Mesenchymal stem cell (in vitro differentiated cells and primary cell): ENCODE results near the gene PIMREG.

Experiments
- DNase-seq: peaks from one replicate; pipeline ENCODE4 v3.0.0-alpha.2; 2013
- H2AFZ ChIP-seq: one replicate; pipeline ENCODE4 v1.6.1; 2013; ENCODE audit warnings: low read depth, mild to moderate bottlenecking, control low read depth, inconsistent platforms, low read length, moderate library complexity
- H2AK5ac ChIP-seq: 2 replicates; pipeline ENCODE4 v1.6.1; 2013; ENCODE audit warnings: low read length, moderate library complexity, mild to moderate bottlenecking, inconsistent platforms; ENCODE audit not compliant: severe bottlenecking
- H2BK120ac ChIP-seq: one replicate; pipeline ENCODE4 v1.6.1; 2013; ENCODE audit warnings: low read depth, mild to moderate bottlenecking, inconsistent platforms, low read length, moderate library complexity
- H2BK12ac ChIP-seq, 2 experiments: one replicate each; pipeline ENCODE4 v1.6.1; 2013; ENCODE audit warnings: inconsistent platforms in 2 of 2, low read length in 2 of 2, mild to moderate bottlenecking in 2 of 2, moderate library complexity in 2 of 2, control low read depth in 1 of 2
- H2BK15ac ChIP-seq: one replicate; pipeline ENCODE4 v1.6.1; 2013; ENCODE audit warnings: mild to moderate bottlenecking, low read depth, inconsistent platforms; ENCODE audit not compliant: poor library complexity, severe bottlenecking
- H2BK5ac ChIP-seq: 2 replicates; pipeline ENCODE4 v1.6.1; 2013; ENCODE audit warnings: low read depth, mild to moderate bottlenecking, low read length, control low read depth, inconsistent platforms; ENCODE audit not compliant: poor library complexity, severe bottlenecking
- H3K14ac ChIP-seq, 2 experiments: one replicate each; pipeline ENCODE4 v1.6.1; 2013; ENCODE audit warnings: inconsistent platforms in 2 of 2, low read length in 2 of 2, control low read depth in 1 of 2, mild to moderate bottlenecking in 1 of 2, moderate library complexity in 1 of 2
- H3K18ac ChIP-seq, 2 experiments: one replicate each; pipeline ENCODE4 v1.6.1; 2013; ENCODE audit warnings: inconsistent platforms in 2 of 2, low read length in 2 of 2, control low read depth in 1 of 2, low read depth in 1 of 2, mild to moderate bottlenecking in 1 of 2
- H3K23ac ChIP-seq, 2 experiments: one replicate each; pipeline ENCODE4 v1.6.1; 2013; ENCODE audit warnings: inconsistent platforms in 2 of 2, low read length in 2 of 2, mild to moderate bottlenecking in 2 of 2, moderate library complexity in 2 of 2, control low read depth in 1 of 2
- H3K27ac ChIP-seq: 2 replicates; pipeline ENCODE4 v1.5.1; 2013; ENCODE audit warnings: mild to moderate bottlenecking, moderate library complexity, low read length, control low read depth, inconsistent platforms; ENCODE audit not compliant: poor library complexity, severe bottlenecking
- H3K27me3 ChIP-seq, 2 experiments: 2 replicates each; pipeline versions ENCODE4 v1.6.1 to v1.7.0; 2013; ENCODE audit warnings: low read length in 2 of 2, mild to moderate bottlenecking in 2 of 2, moderate library complexity in 2 of 2, control low read depth in 1 of 2, inconsistent platforms in 1 of 2; ENCODE audit not compliant: control insufficient read depth in 1 of 2, insufficient read depth in 1 of 2
- H3K36me3 ChIP-seq, 2 experiments: 2 replicates each; pipeline versions ENCODE4 v1.6.1 to v1.7.0; 2013; ENCODE audit warnings: low read length in 2 of 2, control low read depth in 1 of 2, inconsistent platforms in 1 of 2, low read depth in 1 of 2, mild to moderate bottlenecking in 1 of 2; ENCODE audit not compliant: insufficient read depth in 2 of 2, control insufficient read depth in 1 of 2
- H3K4ac ChIP-seq, 2 experiments: one replicate each; pipeline ENCODE4 v1.6.1; 2013; ENCODE audit warnings: inconsistent platforms in 2 of 2, low read length in 2 of 2, mild to moderate bottlenecking in 2 of 2, moderate library complexity in 2 of 2, control low read depth in 1 of 2, low read depth in 1 of 2
- H3K4me1 ChIP-seq: 2 replicates; pipeline ENCODE4 v1.6.1; 2013; ENCODE audit warnings: low read depth, low read length, control low read depth; ENCODE audit not compliant: control insufficient read depth, insufficient read depth
- H3K4me2 ChIP-seq: 2 replicates; pipeline ENCODE4 v1.6.1; 2013; ENCODE audit warnings: low read length, mild to moderate bottlenecking, inconsistent platforms; ENCODE audit not compliant: poor library complexity, severe bottlenecking
- H3K4me3 ChIP-seq, 2 experiments: 2 replicates each; pipeline versions ENCODE4 v1.5.1 to v1.7.0; 2013; ENCODE audit warnings: low read length in 2 of 2, mild to moderate bottlenecking in 2 of 2, control low read depth in 1 of 2, low read depth in 1 of 2; ENCODE audit not compliant: insufficient read depth in 1 of 2
- H3K79me1 ChIP-seq: replicated peaks from 2 replicates; pipeline ENCODE4 v1.6.1; 2013; ENCODE audit warnings: mild to moderate bottlenecking, control low read depth, low read length, inconsistent platforms; ENCODE audit not compliant: poor library complexity, severe bottlenecking
- H3K9ac ChIP-seq: 2 replicates; pipeline ENCODE4 v1.7.0; 2013; ENCODE audit warnings: mild to moderate bottlenecking, low read length, moderate library complexity
- H3K9me3 ChIP-seq: 2 replicates; pipeline ENCODE4 v1.7.0; 2013; ENCODE audit warnings: mild to moderate bottlenecking, low read length; ENCODE audit not compliant: control insufficient read depth
- H4K8ac ChIP-seq: one replicate; pipeline ENCODE4 v1.6.1; 2013; ENCODE audit warnings: inconsistent platforms, mild to moderate bottlenecking, low read length, moderate library complexity
- H4K91ac ChIP-seq: one replicate; pipeline ENCODE4 v1.6.1; 2013; ENCODE audit warnings: mild to moderate bottlenecking, low read length, inconsistent platforms
- WGBS: methylation state at CpG from one replicate; pipeline ENCODE4 v1.1.7; 2013; ENCODE audit warnings: mixed read lengths; 5-methylcytosine and 5-hydroxymethylcytosine counted together

Gene PIMREG

GRCh38 chr17:6462692-6463091 lies 18.4 kb downstream of the PIMREG start:
- no peak overlapping the region for H3K14ac ChIP-seq
- H3K27ac ChIP-seq, result no peak overlapping the region
- no peak overlapping the region for H2AK5ac ChIP-seq
- no peak overlapping the region for H3K4me3 ChIP-seq
- peaks cover 12 to 30% of the 10 kb centered on the region in 2 experiments for H3K27me3 ChIP-seq
- H2AFZ ChIP-seq, result no peak overlapping the region
- no peak overlapping the region for H3K4me2 ChIP-seq
- no peak overlapping the region for H2BK120ac ChIP-seq
- H3K36me3 ChIP-seq, result no peaks in the 10 kb centered on the region
- peaks cover 12% of the 10 kb centered on the region for H3K4me1 ChIP-seq
- no peaks in the 10 kb centered on the region for H3K79me1 ChIP-seq
- no peak for DNase-seq
- no peak overlapping the region for H4K8ac ChIP-seq
- no peak overlapping the region for H3K9ac ChIP-seq
- no peak overlapping the region for H2BK5ac ChIP-seq
- H3K23ac ChIP-seq, result no peak overlapping the region
- no peak overlapping the region for H3K18ac ChIP-seq
- peaks cover 3% of the 10 kb centered on the region for H3K9me3 ChIP-seq
- no peak overlapping the region for H2BK12ac ChIP-seq
- 98% methylated on average over 2 of the region's 2 CpGs for WGBS
- no peak overlapping the region for H3K4ac ChIP-seq
- H2BK15ac ChIP-seq, result no peak overlapping the region
- H4K91ac ChIP-seq, result no peak overlapping the region

GRCh38 chr17:6463616-6464445 lies 19.6 kb downstream of the PIMREG start:
- H3K36me3 ChIP-seq, result no peaks in the 10 kb centered on the region
- H3K27ac ChIP-seq, result no peak overlapping the region
- H3K14ac ChIP-seq, result no peak overlapping the region
- H3K27me3 ChIP-seq, result peaks cover 8 to 23% of the 10 kb centered on the region in 2 experiments
- no peak overlapping the region for H2BK15ac ChIP-seq
- H3K9me3 ChIP-seq, result peaks cover 3% of the 10 kb centered on the region
- H3K18ac ChIP-seq, result no peak overlapping the region
- H2AFZ ChIP-seq, result no peak overlapping the region
- no peak for DNase-seq
- H3K9ac ChIP-seq, result no peak overlapping the region
- H3K4me2 ChIP-seq, result no peak overlapping the region
- no peak overlapping the region for H4K91ac ChIP-seq
- H3K4me1 ChIP-seq, result peaks cover 12% of the 10 kb centered on the region
- H3K4ac ChIP-seq, result no peak overlapping the region
- H3K79me1 ChIP-seq, result no peaks in the 10 kb centered on the region
- WGBS, result 88% methylated on average over 23 of the region's 24 CpGs
- no peak overlapping the region for H2BK120ac ChIP-seq
- no peak overlapping the region for H3K23ac ChIP-seq
- H2BK5ac ChIP-seq, result no peak overlapping the region
- no peak overlapping the region for H4K8ac ChIP-seq
- H3K4me3 ChIP-seq, result no peak overlapping the region
- H2AK5ac ChIP-seq, result no peak overlapping the region
- no peak overlapping the region for H2BK12ac ChIP-seq

- Histone ChIP-seq H4K91ac (no peak overlapping the region), H3K23ac (no peak overlapping the region), H3K27me3 (peaks cover 4 to 16% of the 10 kb centered on the region in 2 experiments), H2AFZ (no peak overlapping the region), H2BK5ac (no peak overlapping the region), H3K27ac (no peak overlapping the region), H3K4ac (no peak overlapping the region), H3K4me3 (no peak overlapping the region), H3K18ac (no peak overlapping the region), H3K36me3 (no peaks in the 10 kb centered on the region), H2AK5ac (no peak overlapping the region), H2BK120ac (no peak overlapping the region), H3K4me2 (no peak overlapping the region), H2BK15ac (no peak overlapping the region), H3K4me1 (peaks cover 12% of the 10 kb centered on the region), H3K14ac (no peak overlapping the region), H3K9me3 (peaks cover 3% of the 10 kb centered on the region), H3K79me1 (no peaks in the 10 kb centered on the region), H2BK12ac (no peak overlapping the region), H3K9ac (no peak overlapping the region), H4K8ac (no peak overlapping the region)
- no peak for DNase-seq
- WGBS, result 90% methylated on average over 14 of the region's 14 CpGs
Measured at GRCh38 chr17:6464446-6465041, 20.3 kb downstream of the PIMREG start.

DNA sequence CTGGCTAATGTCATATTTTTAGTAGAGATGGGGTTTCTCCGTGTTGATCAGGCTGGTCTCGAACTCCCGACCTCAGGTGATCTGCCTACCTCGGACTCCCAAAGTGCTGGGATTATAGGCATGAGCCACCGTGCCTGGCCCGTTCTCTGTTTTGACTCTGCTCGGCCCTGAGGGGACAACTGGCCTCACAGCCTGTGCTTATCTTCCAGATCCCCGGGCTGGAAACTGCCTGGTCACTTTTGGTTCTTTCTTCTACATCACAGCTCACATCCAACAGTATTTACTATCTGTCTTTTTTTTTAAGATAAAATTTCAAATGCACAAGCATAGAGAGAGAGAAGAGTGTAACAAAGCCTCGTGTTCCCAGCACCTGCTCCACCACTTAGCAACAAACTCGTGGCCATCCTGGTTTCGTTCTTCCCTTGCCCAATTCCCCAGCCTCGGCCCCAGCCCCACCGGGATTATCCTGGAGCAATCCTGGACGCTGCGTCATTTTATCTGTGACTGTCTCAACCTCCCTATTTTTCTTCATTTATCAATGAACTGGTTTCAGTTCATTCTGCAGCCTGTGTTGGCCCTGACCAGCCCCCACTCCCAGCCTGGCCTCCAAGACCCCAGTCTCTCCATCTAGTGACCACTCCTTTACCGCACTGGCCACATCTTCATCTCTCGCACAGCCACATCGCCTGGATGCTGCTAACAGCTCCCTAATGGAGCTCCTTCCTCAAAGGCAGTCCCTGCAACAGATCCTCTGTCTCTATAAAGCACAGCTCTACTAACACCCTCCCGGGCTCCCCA lies 21.1 kb downstream of the PIMREG start:
- Histone ChIP-seq H2BK15ac (no peak overlapping the region), H2BK120ac (no peak overlapping the region), H3K79me1 (no peaks in the 10 kb centered on the region), H4K91ac (no peak overlapping the region), H3K27ac (no peak overlapping the region), H3K9me3 (peaks cover 3% of the 10 kb centered on the region), H3K14ac (no peak overlapping the region), H3K36me3 (no peaks in the 10 kb centered on the region), H3K4me2 (no peak overlapping the region), H3K4me3 (no peak overlapping the region), H3K4ac (no peak overlapping the region), H2AFZ (no peak overlapping the region), H4K8ac (no peak overlapping the region), H3K27me3 (peaks cover 0 to 8% of the 10 kb centered on the region in 2 experiments), H2BK12ac (no peak overlapping the region), H2AK5ac (no peak overlapping the region), H3K9ac (no peak overlapping the region), H3K23ac (no peak overlapping the region), H3K4me1 (peaks cover 12% of the 10 kb centered on the region), H3K18ac (no peak overlapping the region), H2BK5ac (no peak overlapping the region)
- 78% methylated on average over 19 of the region's 19 CpGs for WGBS
- DNase-seq, result no peak
